NCI-H526 (cell line): ENCODE measurements around the gene RBM17.
"Not testable (repeated sequence)": the region's sequence is repeated elsewhere in the genome, so short reads cannot be mapped to it uniquely, and the experiment has no call there.

Source experiments
- DNase-seq, 2 experiments: peaks; one replicate each; lab custom pipeline; 2025; lab: John Stamatoyannopoulos, UW

The RBM17 gene

GRCh38 chr10:6056411-6057135 lies 32.3 kb upstream of the RBM17 start:
- peak in 1 of 2 experiments; percentile 7 for DNase-seq

- no peak for DNase-seq
Measured at GRCh38 chr10:6058682-6059475, 30.0 kb upstream of the RBM17 start.

- DNase-seq: no peak
Measured at GRCh38 chr10:6059506-6059905, 29.3 kb upstream of the RBM17 start.

GRCh38 chr10:6061056-6061455 lies 27.8 kb upstream of the RBM17 start:
- DNase-seq: no peak

GRCh38 chr10:6062101-6062771 lies 26.6 kb upstream of the RBM17 start, which contains the start of gene IL2RA:
IL2RA (minus strand) TSS chr10:6062367; CDS start chr10:6062151, 216 bp downstream.
- no peak for DNase-seq

- DNase-seq: no peak
Measured at GRCh38 chr10:6064119-6064518, 24.7 kb upstream of the RBM17 start.

- not testable (repeated sequence) for DNase-seq
Measured at GRCh38 chr10:6064726-6065125, 24.1 kb upstream of the RBM17 start.

- DNase-seq: no peak
Measured at GRCh38 chr10:6065406-6065805, 23.4 kb upstream of the RBM17 start.

GRCh38 chr10:6065835-6066234 lies 23.0 kb upstream of the RBM17 start:
- DNase-seq: no peak

GRCh38 chr10:6067457-6067856 lies 21.4 kb upstream of the RBM17 start:
- no peak for DNase-seq

- no peak for DNase-seq
Measured at GRCh38 chr10:6068006-6068405, 20.8 kb upstream of the RBM17 start.

- no peak for DNase-seq
Measured at GRCh38 chr10:6068422-6068821, 20.4 kb upstream of the RBM17 start.

GRCh38 chr10:6069081-6069931 lies 19.5 kb upstream of the RBM17 start:
- no peak for DNase-seq

GRCh38 chr10:6070660-6071059 lies 18.2 kb upstream of the RBM17 start:
- no peak for DNase-seq

GRCh38 chr10:6071181-6072175 lies 17.4 kb upstream of the RBM17 start:
- DNase-seq: no peak

GRCh38 chr10:6072215-6072934 lies 16.5 kb upstream of the RBM17 start:
- no peak for DNase-seq

GRCh38 chr10:6074489-6075301 lies 14.1 kb upstream of the RBM17 start:
- DNase-seq: no peak

- no peak for DNase-seq
Measured at GRCh38 chr10:6077071-6077675, 11.7 kb upstream of the RBM17 start.

- DNase-seq: no peak
Measured at GRCh38 chr10:6079044-6079443, 9.8 kb upstream of the RBM17 start.
